Right atrium auricular region (tissue), 2 donors: ENCODE data around the gene CCNF. TPM values are rescaled to one million over a fixed set of nuclear protein-coding genes. Genes with fewer than 3 reads are reported as not detected.
"Not testable (repeated sequence)": the region's sequence is repeated elsewhere in the genome, so short reads cannot be mapped to it uniquely, and the experiment has no call there.

Source experiments
- DNase-seq: peaks from one replicate; pipeline ENCODE4 v3.0.0-alpha.2; 2019; ENCODE audit warnings: low spot score
- H3K27ac ChIP-seq, 2 donors: fragments of 200-600 bp; sonication (generic); 1 replicate in 1 of 2; 2 replicates in 1 of 2; pipeline ENCODE4 v1.5.1; 2016 to 2019
- H3K27me3 ChIP-seq, 2 donors: fragments of 200-600 bp; sonication (generic); one replicate each; pipeline versions ENCODE4 v1.5.1 to v1.6.0; 2017 to 2019
- H3K36me3 ChIP-seq: fragments of 200-600 bp; sonication (generic); one replicate; pipeline ENCODE4 v1.5.1; 2016
- H3K4me1 ChIP-seq, 2 donors: fragments of 200-600 bp; sonication (generic); one replicate each; pipeline versions ENCODE4 v1.5.1 to v1.6.0; 2017 to 2019
- H3K4me3 ChIP-seq, 2 donors: fragments of 200-600 bp; sonication (generic); 1 replicate in 1 of 2; 2 replicates in 1 of 2; pipeline ENCODE4 v1.5.1; 2017 to 2019; ENCODE audit warnings: mild to moderate bottlenecking in 1 of 2, moderate library complexity in 1 of 2
- H3K9me3 ChIP-seq, 2 donors: fragments of 200-600 bp; sonication (generic); one replicate each; pipeline ENCODE4 v1.5.1; 2019
- total RNA-seq, 2 donors: library from RNA; depleted of rRNA; stranded (reverse); fragments of >200 nt; gene quantifications; one replicate each; pipeline ENCODE4 v1.1.0, GENCODE V29; 2016
- TF ChIP-seq, protein P1 (sequence below), 2 donors: fragments of 200-600 bp; sonication (generic); IDR thresholded peaks; one replicate each; pipeline ENCODE4 v1.5.1; 2019; ENCODE audit warnings: antibody characterized with exemption in 2 of 2

CCNF gene
- total RNA-seq, 2 donors from 2014 or later, result 1.4 to 1.7 TPM

DNA sequence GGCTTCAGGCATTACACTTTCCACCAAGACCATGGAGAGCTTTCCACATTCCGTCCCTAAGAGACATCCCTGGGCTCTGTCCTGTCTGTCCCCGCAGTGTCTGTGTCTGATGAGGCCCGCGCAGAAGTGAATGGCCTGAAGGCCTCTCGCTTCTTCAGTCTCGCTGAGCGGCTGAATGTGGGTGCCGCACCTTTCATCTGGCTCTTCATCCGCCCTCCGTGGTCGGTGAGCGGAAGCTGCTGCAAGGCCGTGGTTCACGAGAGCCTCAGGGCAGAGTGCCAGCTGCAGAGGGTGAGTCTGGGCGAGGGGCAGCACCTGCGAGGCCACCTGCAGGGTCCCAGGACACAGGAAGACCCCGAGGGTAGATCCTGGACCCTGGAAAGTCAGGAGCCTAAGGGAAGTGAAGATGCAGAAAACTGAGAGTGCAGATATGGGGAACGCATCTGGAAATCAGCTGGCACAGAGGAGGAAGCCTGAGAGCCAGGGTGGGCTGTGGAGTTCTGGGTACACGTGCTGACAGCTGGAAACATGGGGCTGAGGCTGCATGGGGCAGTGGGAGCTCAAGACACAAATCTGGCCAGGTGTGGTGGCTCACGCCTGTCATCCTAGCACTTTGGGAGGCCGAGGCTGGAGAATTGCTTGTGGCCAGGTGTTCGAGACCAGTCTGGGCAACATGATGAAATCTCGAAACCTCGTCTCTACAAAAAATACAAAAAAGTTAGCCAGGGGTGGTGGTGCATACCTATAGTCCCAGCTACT lies 8.0 kb downstream of the CCNF start:
- no peak for DNase-seq
- Histone ChIP-seq H3K4me1 (no peaks in the 10 kb centered on the region), H3K36me3 (peaks cover 6% of the 10 kb centered on the region), H3K27me3 (no peaks in the 10 kb centered on the region), H3K4me3 (no peak overlapping the region), H3K9me3 (no peaks in the 10 kb centered on the region), H3K27ac (no peak overlapping the region)
- TF ChIP-seq, protein P1, sequence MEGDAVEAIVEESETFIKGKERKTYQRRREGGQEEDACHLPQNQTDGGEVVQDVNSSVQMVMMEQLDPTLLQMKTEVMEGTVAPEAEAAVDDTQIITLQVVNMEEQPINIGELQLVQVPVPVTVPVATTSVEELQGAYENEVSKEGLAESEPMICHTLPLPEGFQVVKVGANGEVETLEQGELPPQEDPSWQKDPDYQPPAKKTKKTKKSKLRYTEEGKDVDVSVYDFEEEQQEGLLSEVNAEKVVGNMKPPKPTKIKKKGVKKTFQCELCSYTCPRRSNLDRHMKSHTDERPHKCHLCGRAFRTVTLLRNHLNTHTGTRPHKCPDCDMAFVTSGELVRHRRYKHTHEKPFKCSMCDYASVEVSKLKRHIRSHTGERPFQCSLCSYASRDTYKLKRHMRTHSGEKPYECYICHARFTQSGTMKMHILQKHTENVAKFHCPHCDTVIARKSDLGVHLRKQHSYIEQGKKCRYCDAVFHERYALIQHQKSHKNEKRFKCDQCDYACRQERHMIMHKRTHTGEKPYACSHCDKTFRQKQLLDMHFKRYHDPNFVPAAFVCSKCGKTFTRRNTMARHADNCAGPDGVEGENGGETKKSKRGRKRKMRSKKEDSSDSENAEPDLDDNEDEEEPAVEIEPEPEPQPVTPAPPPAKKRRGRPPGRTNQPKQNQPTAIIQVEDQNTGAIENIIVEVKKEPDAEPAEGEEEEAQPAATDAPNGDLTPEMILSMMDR (IDR thresholded peaks at IDR 0.05), result no peak

DNA sequence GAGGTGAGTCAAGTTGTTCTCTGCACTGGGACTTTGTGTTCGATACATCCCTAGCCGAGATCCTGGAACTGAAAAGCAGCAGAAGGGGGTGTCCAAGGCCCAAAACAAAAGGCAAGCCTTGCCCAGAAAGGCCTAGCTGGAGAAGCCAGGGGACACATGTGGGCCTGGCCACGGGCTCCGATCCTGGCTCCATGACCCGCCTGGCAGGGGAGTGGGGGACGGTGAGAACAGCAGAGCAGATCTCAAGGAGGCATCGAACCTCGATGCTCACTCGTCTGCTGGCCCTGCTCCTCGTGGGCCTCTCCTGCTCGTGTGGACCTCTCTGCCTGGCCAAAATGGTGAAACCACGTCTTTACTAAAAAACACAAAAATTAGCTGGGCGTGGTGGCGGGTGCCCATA lies 8.9 kb downstream of the CCNF start:
- no peaks in the 10 kb centered on the region for H3K4me1 ChIP-seq

DNA sequence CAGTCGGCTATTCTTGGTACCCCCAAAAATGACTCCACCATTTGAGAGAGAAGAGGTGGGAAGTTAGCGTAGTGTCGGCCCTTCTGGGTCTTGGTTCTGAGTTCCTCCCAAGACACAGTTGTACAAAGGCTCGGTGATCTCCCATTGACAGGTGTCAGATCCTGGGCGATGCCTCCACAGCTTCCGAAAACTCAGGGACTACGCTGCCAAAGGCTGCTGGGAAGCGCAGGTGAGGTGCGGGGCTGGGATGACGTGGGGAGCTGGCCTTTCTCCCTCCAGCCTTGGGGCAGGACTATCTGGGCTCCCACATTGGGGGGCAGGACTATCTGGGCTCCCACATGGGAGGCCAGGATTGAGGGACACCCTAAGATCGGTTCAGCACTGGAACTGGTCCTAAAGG lies 10.4 kb downstream of the CCNF start:
- no peaks in the 10 kb centered on the region for H3K9me3 ChIP-seq
- H3K4me1 ChIP-seq, result no peaks in the 10 kb centered on the region
- TF ChIP-seq, protein P1 (IDR thresholded peaks at IDR 0.05), result no peak
- no peaks in the 10 kb centered on the region for H3K36me3 ChIP-seq
- DNase-seq, result no peak
- no peaks in the 10 kb centered on the region for H3K27me3 ChIP-seq
- no peak overlapping the region for H3K4me3 ChIP-seq
- H3K27ac ChIP-seq, result no peak overlapping the region

More for the DNA sequence above, 8.9 kb downstream of the CCNF start:
- no peaks in the 10 kb centered on the region for H3K9me3 ChIP-seq
- no peak overlapping the region for H3K27ac ChIP-seq
- DNase-seq, result no peak
- H3K36me3 ChIP-seq, result peaks cover 2% of the 10 kb centered on the region
- TF ChIP-seq, protein P1 (IDR thresholded peaks at IDR 0.05), result no peak
- H3K4me3 ChIP-seq, result no peak overlapping the region
- H3K27me3 ChIP-seq, result no peaks in the 10 kb centered on the region

GRCh38 chr16:2441143-2441804 lies 12.0 kb downstream of the CCNF start:
- H3K27ac ChIP-seq, H3K9me3 ChIP-seq, H3K36me3 ChIP-seq, H3K4me3 ChIP-seq, H3K4me1 ChIP-seq, DNase-seq, H3K27me3 ChIP-seq: not testable (repeated sequence)

GRCh38 chr16:2443555-2443954 lies 14.3 kb downstream of the CCNF start:
- no peak for DNase-seq
- Histone ChIP-seq H3K27me3 (no peaks in the 10 kb centered on the region), H3K27ac (no peak overlapping the region), H3K4me1 (no peaks in the 10 kb centered on the region), H3K9me3 (no peaks in the 10 kb centered on the region), H3K4me3 (no peak overlapping the region), H3K36me3 (no peaks in the 10 kb centered on the region)
- TF ChIP-seq, protein P1 (IDR thresholded peaks at IDR 0.05), result no peak

DNA sequence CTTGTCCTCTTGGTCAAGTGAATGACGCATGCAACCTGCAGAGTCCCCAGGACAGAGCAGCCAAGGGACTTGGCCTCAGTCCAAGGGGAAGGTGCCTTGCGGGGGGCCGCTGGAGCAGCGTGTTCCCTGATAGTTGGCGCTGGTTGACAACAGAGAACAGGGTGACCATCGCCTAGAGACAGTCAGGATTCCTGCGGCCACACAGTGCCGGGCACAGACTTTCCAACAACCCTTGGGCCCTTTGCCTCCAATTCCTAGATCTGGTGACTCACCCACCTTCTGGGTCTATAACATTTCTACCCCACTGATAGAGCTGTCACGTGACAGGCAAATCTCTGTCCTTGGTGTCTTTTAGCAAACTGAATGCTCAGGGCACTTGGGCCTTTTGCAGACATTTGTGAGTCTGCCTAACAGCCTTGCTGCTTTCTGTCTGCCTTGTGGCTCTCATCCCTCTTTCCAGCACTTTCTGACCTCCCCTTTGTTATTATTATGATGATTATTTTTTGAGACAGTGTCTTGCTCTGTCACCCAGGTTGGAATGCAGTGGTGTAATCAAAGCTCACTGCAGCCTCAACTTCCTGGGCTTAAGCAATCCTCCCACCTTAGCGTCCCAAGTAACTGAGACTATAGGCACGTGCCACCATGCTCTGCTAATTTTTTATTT lies 18.8 kb downstream of the CCNF start:
- Histone ChIP-seq H3K27me3 (no peaks in the 10 kb centered on the region), H3K36me3 (peaks cover 7% of the 10 kb centered on the region), H3K9me3 (no peaks in the 10 kb centered on the region), H3K27ac (no peak overlapping the region), H3K4me1 (no peaks in the 10 kb centered on the region), H3K4me3 (no peak overlapping the region)
- TF ChIP-seq, protein P1 (IDR thresholded peaks at IDR 0.05), result no peak
- no peak for DNase-seq
